Measurements from ENCODE around the gene SLC6A19. TPM values are rescaled to one million over a fixed set of nuclear protein-coding genes. Genes with fewer than 3 reads are reported as not detected.

The SLC6A19 gene
- total RNA-seq, 2 experiments from 2014 or later: not detected

DNA sequence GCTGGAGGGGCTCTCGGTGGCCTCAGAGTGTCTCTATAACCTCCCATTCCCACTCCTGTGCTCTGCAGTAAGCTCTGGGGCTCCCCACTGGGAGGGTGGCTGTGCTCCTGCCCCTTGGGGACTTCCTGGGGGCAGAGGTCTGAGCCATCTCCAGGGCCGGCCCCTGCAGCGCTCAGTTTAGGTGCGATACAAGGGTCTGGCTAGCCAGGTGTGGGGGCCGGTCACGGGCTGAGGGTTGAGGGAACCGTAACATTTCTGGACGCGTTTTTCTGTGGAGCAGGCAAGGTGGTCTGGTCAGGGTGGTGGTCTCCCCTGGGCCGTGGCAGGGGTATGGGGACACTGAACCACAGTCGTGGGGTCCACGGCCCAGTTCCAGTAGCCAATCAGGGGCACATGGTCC lies 38.0 kb upstream of the SLC6A19 start:
- H3K36me3 ChIP-seq (ENCODE audit: insufficient read depth, low read length): no peaks in the 10 kb centered on the region
- H3K4me1 ChIP-seq (ENCODE audit: insufficient read depth, low read length): peaks cover 9% of the 10 kb centered on the region
- Mint-ChIP-seq H3K36me3 (ENCODE audit: low read depth) (no peaks in the 10 kb centered on the region), H3K4me1 (ENCODE audit: low read depth) (peaks cover 5% of the 10 kb centered on the region), H3K27me3 (peaks cover 24% of the 10 kb centered on the region), H3K4me3 (no peak overlapping the region), H3K9me3 (no peaks in the 10 kb centered on the region), H3K27ac (no peak overlapping the region)
- H3K27me3 ChIP-seq (ENCODE audit: control insufficient read depth in 1 of 2, insufficient read depth in 2 of 2, low read length in 2 of 2): peaks cover 4 to 23% of the 10 kb centered on the region in 2 experiments
- DNase-seq (no peak), ATAC-seq (ENCODE audit: poor library complexity) (no peak)
- no peak overlapping the region for H3K27ac ChIP-seq (ENCODE audit: low read depth in 1 of 2, low read length in 2 of 2)
- H3K4me3 ChIP-seq (ENCODE audit: low read length): no peak overlapping the region
- CTCF ChIA-PET: no interaction called here
- TF ChIP-seq, protein P1, sequence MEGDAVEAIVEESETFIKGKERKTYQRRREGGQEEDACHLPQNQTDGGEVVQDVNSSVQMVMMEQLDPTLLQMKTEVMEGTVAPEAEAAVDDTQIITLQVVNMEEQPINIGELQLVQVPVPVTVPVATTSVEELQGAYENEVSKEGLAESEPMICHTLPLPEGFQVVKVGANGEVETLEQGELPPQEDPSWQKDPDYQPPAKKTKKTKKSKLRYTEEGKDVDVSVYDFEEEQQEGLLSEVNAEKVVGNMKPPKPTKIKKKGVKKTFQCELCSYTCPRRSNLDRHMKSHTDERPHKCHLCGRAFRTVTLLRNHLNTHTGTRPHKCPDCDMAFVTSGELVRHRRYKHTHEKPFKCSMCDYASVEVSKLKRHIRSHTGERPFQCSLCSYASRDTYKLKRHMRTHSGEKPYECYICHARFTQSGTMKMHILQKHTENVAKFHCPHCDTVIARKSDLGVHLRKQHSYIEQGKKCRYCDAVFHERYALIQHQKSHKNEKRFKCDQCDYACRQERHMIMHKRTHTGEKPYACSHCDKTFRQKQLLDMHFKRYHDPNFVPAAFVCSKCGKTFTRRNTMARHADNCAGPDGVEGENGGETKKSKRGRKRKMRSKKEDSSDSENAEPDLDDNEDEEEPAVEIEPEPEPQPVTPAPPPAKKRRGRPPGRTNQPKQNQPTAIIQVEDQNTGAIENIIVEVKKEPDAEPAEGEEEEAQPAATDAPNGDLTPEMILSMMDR (IDR thresholded peaks at IDR 0.05): no peak
- H3K9me3 ChIP-seq (ENCODE audit: control insufficient read depth in 1 of 2, insufficient read depth in 1 of 2, low read length in 2 of 2): peaks cover 0 to 7% of the 10 kb centered on the region in 2 experiments
- POLR2A ChIA-PET: interaction anchor here (0.6 kb wide), 1 partner anchor 13 kb away, joined by 4 read pairs; no protein-coding TSS in a partner anchor
- intact Hi-C loops (cut with DNase I, micrococcal nuclease): no loop called here

DNA sequence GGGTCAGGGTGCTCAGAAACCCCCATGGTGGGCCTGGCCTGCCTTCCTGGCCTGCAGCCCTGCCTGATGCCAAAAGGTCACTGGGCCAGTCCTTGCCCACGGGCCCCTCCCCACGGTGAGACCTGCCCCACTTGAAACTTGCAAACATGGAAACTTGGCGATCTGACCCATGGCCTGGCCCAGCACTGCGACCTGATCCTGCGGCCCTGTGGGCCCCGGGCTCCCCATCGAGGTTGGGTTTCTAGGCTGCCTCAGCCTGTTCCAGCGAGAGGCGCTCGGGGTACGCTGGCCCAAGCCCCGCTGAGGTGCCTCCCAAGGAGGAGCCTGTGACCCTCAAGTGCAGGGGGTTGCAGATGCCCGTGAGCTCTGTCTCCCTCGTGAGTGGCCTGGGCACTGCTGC lies 37.5 kb upstream of the SLC6A19 start:
- Mint-ChIP-seq H3K4me1 (ENCODE audit: low read depth) (peaks cover 7% of the 10 kb centered on the region), H3K27me3 (peaks cover 20% of the 10 kb centered on the region), H3K4me3 (no peak overlapping the region), H3K27ac (no peak overlapping the region), H3K9me3 (no peaks in the 10 kb centered on the region), H3K36me3 (ENCODE audit: low read depth) (no peaks in the 10 kb centered on the region)
- intact Hi-C loops (cut with DNase I, micrococcal nuclease): no loop called here
- no peak overlapping the region for H3K27ac ChIP-seq (ENCODE audit: low read depth in 1 of 2, low read length in 2 of 2)
- ATAC-seq (ENCODE audit: poor library complexity): no peak
- H3K36me3 ChIP-seq (ENCODE audit: insufficient read depth, low read length): no peaks in the 10 kb centered on the region
- DNase-seq: no peak
- peaks cover 0 to 18% of the 10 kb centered on the region in 2 experiments for H3K27me3 ChIP-seq (ENCODE audit: control insufficient read depth in 1 of 2, insufficient read depth in 2 of 2, low read length in 2 of 2)
- peaks cover 0 to 7% of the 10 kb centered on the region in 2 experiments for H3K9me3 ChIP-seq (ENCODE audit: control insufficient read depth in 1 of 2, insufficient read depth in 1 of 2, low read length in 2 of 2)
- ChIA-PET POLR2A (no interaction called here), CTCF (no interaction called here)
- TF ChIP-seq, protein P1 (IDR thresholded peaks at IDR 0.05): no peak
- no peak overlapping the region for H3K4me3 ChIP-seq (ENCODE audit: low read length)
- H3K4me1 ChIP-seq (ENCODE audit: insufficient read depth, low read length): peaks cover 9% of the 10 kb centered on the region

DNA sequence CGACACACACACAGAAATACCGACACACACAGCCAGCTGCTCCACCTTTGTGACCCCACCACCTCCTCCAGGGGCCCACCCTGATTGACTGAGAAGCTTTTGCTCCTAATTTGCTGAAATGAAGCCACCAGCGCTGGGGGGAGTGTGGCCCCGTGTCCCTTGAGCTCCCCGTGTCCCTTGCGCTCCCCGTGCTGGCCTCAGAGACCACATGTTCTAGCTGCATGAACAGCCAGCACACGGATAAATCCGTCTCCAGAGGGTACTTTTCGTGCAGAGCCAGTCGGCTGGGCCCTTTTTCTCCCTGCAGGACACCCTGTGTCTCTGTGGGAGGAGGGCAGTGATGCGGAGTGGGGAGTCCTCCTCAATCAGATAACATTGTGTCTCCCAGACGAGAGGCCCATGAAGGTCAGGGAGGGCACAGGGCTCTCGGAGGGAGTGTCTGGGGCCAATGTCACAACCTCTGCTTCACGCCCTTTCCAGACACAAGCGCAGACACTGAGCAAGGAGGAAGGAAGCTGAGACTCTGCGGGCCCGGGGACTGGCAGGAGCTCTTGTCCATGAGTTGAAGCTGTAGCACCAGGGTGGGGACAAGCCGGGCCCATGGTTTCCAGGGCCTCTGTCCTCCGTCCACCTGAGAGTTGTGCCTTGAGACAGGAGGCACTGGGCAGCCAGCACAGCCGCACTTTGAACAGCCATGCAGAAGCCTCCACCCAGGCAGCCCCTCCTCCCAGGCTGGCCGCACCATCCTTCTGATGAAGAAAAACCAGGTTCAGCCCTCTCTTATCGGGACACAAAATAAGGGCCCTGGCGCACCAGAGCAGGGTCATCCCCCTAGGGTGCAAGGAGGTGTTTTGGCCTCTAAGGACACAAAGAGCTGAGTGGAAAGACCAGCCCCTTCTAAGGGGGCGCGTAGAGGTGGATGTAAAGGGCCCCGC lies 36.4 kb upstream of the SLC6A19 start:
- H3K27ac ChIP-seq (ENCODE audit: low read depth in 1 of 2, low read length in 2 of 2): no peak overlapping the region
- ChIA-PET CTCF (no interaction called here), POLR2A (no interaction called here)
- intact Hi-C loops (cut with DNase I, micrococcal nuclease): loop anchor here in 1 of 2 experiments (5.0 kb wide), 1 partner anchor 182 kb away; the partner anchor contains the start of gene CLPTM1L
- peaks cover 0 to 10% of the 10 kb centered on the region in 2 experiments for H3K27me3 ChIP-seq (ENCODE audit: control insufficient read depth in 1 of 2, insufficient read depth in 2 of 2, low read length in 2 of 2)
- H3K4me1 ChIP-seq (ENCODE audit: insufficient read depth, low read length): peaks cover 9% of the 10 kb centered on the region
- Mint-ChIP-seq H3K9me3 (no peaks in the 10 kb centered on the region), H3K4me3 (no peak overlapping the region), H3K4me1 (ENCODE audit: low read depth) (peaks cover 7% of the 10 kb centered on the region), H3K27ac (no peak overlapping the region), H3K27me3 (peaks cover 9% of the 10 kb centered on the region), H3K36me3 (ENCODE audit: low read depth) (no peaks in the 10 kb centered on the region)
- H3K9me3 ChIP-seq (ENCODE audit: control insufficient read depth in 1 of 2, insufficient read depth in 1 of 2, low read length in 2 of 2): peaks cover 0 to 7% of the 10 kb centered on the region in 2 experiments
- TF ChIP-seq, protein P1 (IDR thresholded peaks at IDR 0.05): no peak
- no peaks in the 10 kb centered on the region for H3K36me3 ChIP-seq (ENCODE audit: insufficient read depth, low read length)
- ATAC-seq (ENCODE audit: poor library complexity) (no peak), DNase-seq (no peak)
- H3K4me3 ChIP-seq (ENCODE audit: low read length): no peak overlapping the region
